Endothelial cell (in vitro differentiated cells): Measurements from ENCODE around the gene ARID1A. TPM values are rescaled to one million over a fixed set of nuclear protein-coding genes. Genes with fewer than 3 reads are reported as not detected.

ENCODE experiments used
- DNase-seq: peaks from one replicate; pipeline ENCODE4 v3.0.0; 2021; ENCODE audit warnings: low spot score
- H3K27ac Mint-ChIP-seq: one replicate; pipeline ENCODE4 v1.8.0; 2021; ENCODE audit warnings: mixed read lengths, inconsistent platforms; ENCODE audit not compliant: unreplicated experiment
- H3K27me3 Mint-ChIP-seq: one replicate; pipeline ENCODE4 v1.8.0; 2021; ENCODE audit warnings: mild to moderate bottlenecking, moderate library complexity, mixed read lengths, inconsistent platforms; ENCODE audit not compliant: unreplicated experiment
- H3K36me3 Mint-ChIP-seq: one replicate; pipeline ENCODE4 v1.8.0; 2021; ENCODE audit warnings: mild to moderate bottlenecking, low read depth, mixed read lengths, inconsistent platforms; ENCODE audit not compliant: unreplicated experiment
- H3K4me1 Mint-ChIP-seq: one replicate; pipeline ENCODE4 v1.8.0; 2021; ENCODE audit warnings: mild to moderate bottlenecking, mixed read lengths, inconsistent platforms; ENCODE audit not compliant: unreplicated experiment
- H3K4me3 Mint-ChIP-seq: one replicate; pipeline ENCODE4 v1.8.0; 2021; ENCODE audit warnings: mild to moderate bottlenecking, mixed read lengths, inconsistent platforms; ENCODE audit not compliant: unreplicated experiment
- H3K9me3 Mint-ChIP-seq: one replicate; pipeline ENCODE4 v1.8.0; 2021; ENCODE audit warnings: mixed read lengths, inconsistent platforms; ENCODE audit not compliant: unreplicated experiment
- total RNA-seq: library from RNA; stranded (reverse); fragmentation: NEBNext Ultra II Directional; extraction: Animal tissue kit (Norgen Biotek cat#: 25700); gene quantifications from one replicate; pipeline ENCODE4 v1.2.1, GENCODE V29; 2021; ENCODE audit not compliant: unreplicated experiment
- TF ChIP-seq, protein P1 (sequence below): fragments of 200-600 bp; sonication (generic); IDR thresholded peaks from one replicate; pipeline ENCODE4 v1.5.0; 2021; ENCODE audit warnings: antibody characterized with exemption; ENCODE audit not compliant: unreplicated experiment

ARID1A gene
- total RNA-seq, 1 donor from 2014 or later = 115 TPM

- peak; percentile 46 for DNase-seq
- Mint-ChIP-seq H3K27me3 (peaks cover 17% of the 10 kb centered on the region), H3K4me3 (peak overlapping the region; percentile 97), H3K9me3 (no peaks in the 10 kb centered on the region), H3K27ac (peak overlapping the region; percentile 99), H3K36me3 (peaks cover 5% of the 10 kb centered on the region), H3K4me1 (peaks cover 66% of the 10 kb centered on the region)
- TF ChIP-seq, protein P1, sequence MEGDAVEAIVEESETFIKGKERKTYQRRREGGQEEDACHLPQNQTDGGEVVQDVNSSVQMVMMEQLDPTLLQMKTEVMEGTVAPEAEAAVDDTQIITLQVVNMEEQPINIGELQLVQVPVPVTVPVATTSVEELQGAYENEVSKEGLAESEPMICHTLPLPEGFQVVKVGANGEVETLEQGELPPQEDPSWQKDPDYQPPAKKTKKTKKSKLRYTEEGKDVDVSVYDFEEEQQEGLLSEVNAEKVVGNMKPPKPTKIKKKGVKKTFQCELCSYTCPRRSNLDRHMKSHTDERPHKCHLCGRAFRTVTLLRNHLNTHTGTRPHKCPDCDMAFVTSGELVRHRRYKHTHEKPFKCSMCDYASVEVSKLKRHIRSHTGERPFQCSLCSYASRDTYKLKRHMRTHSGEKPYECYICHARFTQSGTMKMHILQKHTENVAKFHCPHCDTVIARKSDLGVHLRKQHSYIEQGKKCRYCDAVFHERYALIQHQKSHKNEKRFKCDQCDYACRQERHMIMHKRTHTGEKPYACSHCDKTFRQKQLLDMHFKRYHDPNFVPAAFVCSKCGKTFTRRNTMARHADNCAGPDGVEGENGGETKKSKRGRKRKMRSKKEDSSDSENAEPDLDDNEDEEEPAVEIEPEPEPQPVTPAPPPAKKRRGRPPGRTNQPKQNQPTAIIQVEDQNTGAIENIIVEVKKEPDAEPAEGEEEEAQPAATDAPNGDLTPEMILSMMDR = no peak
Observed at GRCh38 chr1:26786437-26787380, 90.9 kb downstream of the ARID1A start.

DNA sequence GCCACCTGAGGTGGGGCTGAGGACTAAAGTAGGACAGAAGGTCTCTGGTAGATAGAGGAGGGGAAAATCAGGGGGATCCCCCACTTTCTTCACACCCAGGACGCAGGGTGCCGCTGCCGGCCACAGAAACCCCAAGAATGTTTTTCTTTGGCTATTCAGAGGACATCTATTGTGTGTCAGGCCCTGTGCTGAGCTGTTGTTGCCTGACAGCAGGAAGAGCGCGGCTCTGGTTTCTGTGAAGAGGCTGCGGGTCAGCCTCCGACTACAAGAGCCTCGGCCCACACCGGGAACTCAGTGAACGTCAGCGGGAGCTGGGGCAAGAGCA, 91.5 kb downstream of the ARID1A start:
- no peaks in the 10 kb centered on the region for H3K9me3 Mint-ChIP-seq
- H3K36me3 Mint-ChIP-seq = peaks cover 5% of the 10 kb centered on the region
- H3K27ac Mint-ChIP-seq = peak overlapping the region; percentile 99
- peaks cover 16% of the 10 kb centered on the region for H3K27me3 Mint-ChIP-seq
- peaks cover 67% of the 10 kb centered on the region for H3K4me1 Mint-ChIP-seq
- TF ChIP-seq, protein P1 = no peak
- peak overlapping the region; percentile 97 for H3K4me3 Mint-ChIP-seq
- DNase-seq = no peak

- Mint-ChIP-seq H3K9me3 (no peaks in the 10 kb centered on the region), H3K4me1 (peaks cover 64% of the 10 kb centered on the region), H3K27me3 (peaks cover 18% of the 10 kb centered on the region), H3K36me3 (peaks cover 2% of the 10 kb centered on the region), H3K27ac (peak within 1 kb of the TSS; percentile 99), H3K4me3 (peak within 1 kb of the TSS; percentile 97)
- TF ChIP-seq, protein P1 = peak; percentile 19
- DNase-seq = peak; percentile 93
Observed at GRCh38 chr1:26787706-26788514, 92.1 kb downstream of the ARID1A start, which contains the start of gene PIGV. PIGV (plus strand) TSS chr1:26787950; CDS start chr1:26790816, 2,866 bp downstream.

- Mint-ChIP-seq H3K27me3 (peaks cover 18% of the 10 kb centered on the region), H3K27ac (peak overlapping the region; percentile 67), H3K4me3 (peak overlapping the region; percentile 83), H3K36me3 (no peaks in the 10 kb centered on the region), H3K9me3 (no peaks in the 10 kb centered on the region), H3K4me1 (peaks cover 62% of the 10 kb centered on the region)
- TF ChIP-seq, protein P1 = no peak
- DNase-seq = no peak
Observed at GRCh38 chr1:26788515-26788785, 92.6 kb downstream of the ARID1A start.
